VCaP (cell line): ENCODE measurements around the gene HOXD1.

Source experiments
- H3K27ac ChIP-seq: fragments of 450-650 bp; 2 replicates; pipeline ENCODE4 v1.5.1; 2017
- TF ChIP-seq, protein P1 (sequence below): fragments of 450-650 bp; conservative IDR thresholded peaks from 2 replicates; pipeline ENCODE4 v1.5.1; 2017; ENCODE audit warnings: mild to moderate bottlenecking, moderate library complexity

Gene HOXD1

DNA sequence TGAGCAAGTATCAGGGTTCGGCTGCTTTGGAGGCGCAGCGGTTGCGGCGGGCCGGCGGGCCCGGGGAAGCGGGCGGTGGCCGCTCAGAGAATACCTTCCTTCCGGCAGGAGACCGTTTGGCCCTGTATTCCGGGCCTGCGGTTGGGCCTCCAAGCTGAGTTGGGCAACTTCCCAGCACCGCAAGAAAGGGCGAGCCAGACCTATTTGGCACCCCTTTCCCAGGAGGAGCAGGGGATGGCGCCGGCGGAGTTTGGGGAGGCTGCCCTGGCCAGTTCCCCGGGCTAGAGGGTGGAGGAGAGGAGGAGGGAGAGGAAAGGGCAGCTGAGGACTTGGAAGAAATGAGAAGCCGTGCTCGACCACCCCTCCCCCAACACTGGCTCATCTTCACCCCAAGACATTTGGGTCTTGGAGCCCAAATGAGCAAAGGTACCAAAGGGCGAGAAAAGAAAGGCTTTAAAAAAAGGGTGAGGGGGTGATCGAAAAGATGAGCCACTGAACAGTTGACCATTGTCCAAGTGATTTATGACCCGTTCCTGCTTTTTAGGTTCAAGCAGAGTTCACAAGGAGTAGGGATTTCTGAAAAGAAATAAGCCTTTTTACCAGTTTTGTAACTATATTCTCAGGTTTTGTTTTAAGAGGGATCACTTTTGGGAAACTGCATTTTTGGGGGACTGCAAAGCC lies 23.0 kb upstream of the HOXD1 start:
- H3K27ac ChIP-seq, result no peak overlapping the region
- TF ChIP-seq, protein P1, sequence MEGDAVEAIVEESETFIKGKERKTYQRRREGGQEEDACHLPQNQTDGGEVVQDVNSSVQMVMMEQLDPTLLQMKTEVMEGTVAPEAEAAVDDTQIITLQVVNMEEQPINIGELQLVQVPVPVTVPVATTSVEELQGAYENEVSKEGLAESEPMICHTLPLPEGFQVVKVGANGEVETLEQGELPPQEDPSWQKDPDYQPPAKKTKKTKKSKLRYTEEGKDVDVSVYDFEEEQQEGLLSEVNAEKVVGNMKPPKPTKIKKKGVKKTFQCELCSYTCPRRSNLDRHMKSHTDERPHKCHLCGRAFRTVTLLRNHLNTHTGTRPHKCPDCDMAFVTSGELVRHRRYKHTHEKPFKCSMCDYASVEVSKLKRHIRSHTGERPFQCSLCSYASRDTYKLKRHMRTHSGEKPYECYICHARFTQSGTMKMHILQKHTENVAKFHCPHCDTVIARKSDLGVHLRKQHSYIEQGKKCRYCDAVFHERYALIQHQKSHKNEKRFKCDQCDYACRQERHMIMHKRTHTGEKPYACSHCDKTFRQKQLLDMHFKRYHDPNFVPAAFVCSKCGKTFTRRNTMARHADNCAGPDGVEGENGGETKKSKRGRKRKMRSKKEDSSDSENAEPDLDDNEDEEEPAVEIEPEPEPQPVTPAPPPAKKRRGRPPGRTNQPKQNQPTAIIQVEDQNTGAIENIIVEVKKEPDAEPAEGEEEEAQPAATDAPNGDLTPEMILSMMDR, result no peak

DNA sequence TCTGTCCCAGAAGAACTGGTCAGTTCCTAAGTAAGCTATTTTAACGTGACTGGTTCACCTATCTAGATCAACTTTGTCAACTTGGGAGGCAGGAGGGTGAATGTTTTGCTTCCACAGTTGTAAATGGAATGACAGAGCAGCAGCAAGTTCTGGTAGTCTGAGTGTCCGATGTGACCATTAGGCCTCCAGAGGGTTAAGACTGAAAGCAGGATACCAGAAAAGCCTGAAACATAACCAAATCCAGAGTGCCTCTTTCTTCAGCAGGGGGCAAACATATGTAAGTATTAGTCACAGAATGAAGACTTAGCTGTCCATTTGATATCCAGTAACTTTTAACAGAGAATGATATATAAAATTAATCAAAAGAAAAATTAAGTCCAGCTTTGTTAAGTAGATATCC lies 22.2 kb upstream of the HOXD1 start:
- H3K27ac ChIP-seq, result no peak overlapping the region
- TF ChIP-seq, protein P1, result no peak

DNA sequence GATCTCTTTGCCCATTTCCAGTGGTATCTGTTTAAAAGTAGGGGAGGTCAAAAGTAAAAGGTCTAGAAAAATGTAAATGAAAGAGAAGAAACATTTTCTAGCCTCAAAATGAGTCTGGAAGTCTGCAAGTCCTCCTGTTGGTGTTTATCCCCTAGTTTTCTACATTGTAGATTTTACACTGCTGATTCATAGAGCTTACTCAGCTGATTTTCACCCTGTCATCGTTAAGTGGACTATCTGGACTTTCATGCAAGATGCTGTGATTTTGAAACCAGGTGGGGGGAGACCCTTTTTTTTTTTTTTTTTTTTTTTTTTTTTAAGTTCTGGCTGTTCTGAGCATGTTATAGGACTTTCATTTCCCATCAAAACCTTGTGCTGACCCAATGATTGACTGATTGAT lies 21.1 kb upstream of the HOXD1 start:
- TF ChIP-seq, protein P1, result no peak

DNA sequence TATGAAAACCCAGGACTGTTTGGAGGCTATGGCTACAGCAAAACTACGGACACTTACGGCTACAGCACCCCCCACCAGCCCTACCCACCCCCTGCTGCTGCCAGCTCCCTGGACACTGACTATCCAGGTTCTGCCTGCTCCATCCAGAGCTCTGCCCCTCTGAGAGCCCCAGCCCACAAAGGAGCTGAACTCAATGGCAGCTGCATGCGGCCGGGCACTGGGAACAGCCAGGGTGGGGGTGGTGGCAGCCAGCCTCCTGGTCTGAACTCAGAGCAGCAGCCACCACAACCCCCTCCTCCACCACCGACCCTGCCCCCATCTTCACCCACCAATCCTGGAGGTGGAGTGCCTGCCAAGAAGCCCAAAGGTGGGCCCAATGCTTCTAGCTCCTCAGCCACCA lies 19.3 kb upstream of the HOXD1 start:
- no peak overlapping the region for H3K27ac ChIP-seq
- TF ChIP-seq, protein P1, result no peak

More for the DNA sequence above, 21.1 kb upstream of the HOXD1 start:
- H3K27ac ChIP-seq, result no peak overlapping the region

DNA sequence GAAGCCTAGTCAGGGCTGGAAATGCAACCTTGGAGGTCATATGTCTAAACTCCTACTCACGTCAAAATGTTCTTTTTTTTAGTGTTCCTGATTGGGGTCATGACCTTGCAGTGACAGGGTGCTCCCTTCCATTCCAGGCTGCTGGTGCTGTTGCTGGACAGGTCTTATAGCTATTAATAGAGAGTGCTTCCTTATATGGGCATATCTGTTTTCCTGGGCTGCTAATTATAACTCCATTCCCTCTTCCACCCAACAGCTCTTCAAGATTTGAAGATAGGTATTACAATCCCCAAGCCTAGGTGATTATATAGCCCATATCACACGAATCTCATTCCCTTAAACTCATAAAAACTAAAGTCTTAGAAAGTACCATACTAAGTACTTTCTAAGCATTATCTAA lies 18.8 kb upstream of the HOXD1 start:
- H3K27ac ChIP-seq, result no peak overlapping the region
- TF ChIP-seq, protein P1, result no peak

DNA sequence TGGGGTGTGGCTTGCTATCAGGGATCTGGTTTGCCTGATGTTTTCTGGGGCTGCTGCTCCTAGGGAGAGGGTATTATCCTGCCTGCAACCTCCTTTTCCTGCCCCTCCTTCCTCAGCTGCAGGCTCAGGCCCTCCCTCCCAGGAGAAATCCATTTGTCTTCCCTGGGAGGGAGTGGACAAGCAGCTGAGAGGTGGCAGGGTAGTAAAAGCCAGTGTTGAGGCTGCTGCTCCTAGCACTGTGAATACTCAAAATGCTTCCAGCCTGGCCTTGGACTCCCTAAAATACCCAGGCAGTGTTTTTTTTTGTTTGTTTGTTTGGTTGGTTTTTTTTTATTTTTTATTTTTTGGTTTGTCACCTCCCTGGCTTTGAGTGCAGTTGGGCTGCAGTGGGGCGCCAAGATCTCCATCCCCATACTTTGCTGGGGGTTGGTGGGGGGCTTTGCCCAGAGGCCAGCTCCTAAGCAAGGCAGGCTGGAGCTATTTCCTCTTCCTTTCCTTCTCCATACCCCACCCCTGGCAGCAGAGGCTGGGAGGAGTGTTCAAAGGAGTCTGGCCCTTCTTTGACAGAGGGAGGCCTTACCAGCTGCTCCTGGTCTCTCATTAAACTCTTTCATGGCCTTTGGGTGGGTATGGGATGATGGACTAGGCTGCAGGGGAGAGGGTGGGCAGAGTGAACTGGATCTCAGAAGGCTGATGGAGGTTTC lies 17.7 kb upstream of the HOXD1 start:
- TF ChIP-seq, protein P1, result no peak
- no peak overlapping the region for H3K27ac ChIP-seq

DNA sequence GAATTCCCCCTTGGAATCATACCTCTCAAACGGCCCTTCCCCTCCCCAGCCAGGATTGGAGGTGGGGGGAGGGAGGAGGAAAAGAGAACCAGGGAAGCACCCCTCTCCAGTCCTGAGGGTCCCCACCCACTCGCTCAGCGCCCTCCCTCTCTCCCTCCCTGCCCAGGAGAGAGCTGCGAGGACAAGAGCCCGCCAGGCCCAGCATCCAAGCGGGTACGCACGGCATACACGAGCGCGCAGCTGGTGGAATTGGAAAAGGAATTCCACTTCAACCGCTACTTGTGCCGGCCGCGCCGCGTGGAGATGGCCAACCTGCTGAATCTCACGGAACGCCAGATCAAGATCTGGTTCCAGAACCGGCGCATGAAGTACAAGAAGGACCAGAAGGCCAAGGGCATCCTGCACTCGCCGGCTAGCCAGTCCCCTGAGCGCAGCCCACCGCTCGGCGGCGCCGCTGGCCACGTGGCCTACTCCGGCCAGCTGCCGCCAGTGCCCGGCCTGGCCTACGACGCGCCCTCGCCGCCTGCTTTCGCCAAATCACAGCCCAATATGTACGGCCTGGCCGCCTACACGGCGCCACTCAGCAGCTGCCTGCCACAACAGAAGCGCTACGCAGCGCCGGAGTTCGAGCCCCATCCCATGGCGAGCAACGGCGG lies 17.0 kb upstream of the HOXD1 start:
- no peak overlapping the region for H3K27ac ChIP-seq
- TF ChIP-seq, protein P1, result no peak
